ENCODE measurements around the gene PPM1M. TPM values are rescaled to one million over a fixed set of nuclear protein-coding genes. Genes with fewer than 3 reads are reported as not detected.

The PPM1M gene
- total and polyA plus RNA-seq, 10 of the 15 experiments (the other 5 are each of a cell fraction or from before 2014, with no cell fraction given): 7.3 to 24.8 (median 15.8) TPM

DNA sequence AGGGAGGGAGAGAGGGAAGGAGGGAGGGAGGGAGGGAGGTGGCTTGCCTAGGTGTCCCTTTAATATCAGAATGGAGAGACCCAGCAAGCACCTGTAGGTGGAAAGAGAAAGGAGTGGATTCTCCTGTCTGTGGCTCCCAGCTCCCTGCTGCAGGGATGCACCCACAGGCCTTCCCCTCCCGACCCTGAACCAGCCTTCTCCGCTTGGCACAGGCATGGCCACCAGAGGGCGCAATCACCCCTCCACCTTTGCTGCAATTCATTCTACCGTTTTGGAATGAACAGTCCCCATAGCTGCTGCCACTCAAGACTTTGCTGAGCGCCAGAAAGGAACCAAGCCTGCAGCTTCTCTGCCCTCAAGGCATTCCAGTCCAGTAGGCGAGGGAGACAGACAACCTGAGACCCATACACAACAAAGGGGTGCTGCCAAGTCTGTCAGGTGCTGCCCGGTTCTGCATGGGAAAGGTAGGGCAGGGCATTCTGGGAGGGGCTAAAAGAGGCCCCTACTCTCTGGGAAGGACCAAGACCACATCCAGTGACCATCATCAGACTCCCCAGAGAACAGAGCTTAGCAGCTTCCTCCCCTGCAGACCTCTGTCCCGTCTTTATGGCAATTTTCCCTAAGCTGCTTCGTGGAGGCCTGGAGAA is 25.1 kb upstream of the PPM1M start (continued):
- no peak for TF ChIP-seq MEF2A (IDR thresholded peaks at IDR 0.05; ENCODE audit: insufficient read depth, low read depth, low read length)
- TF ChIP-seq MEF2B (IDR thresholded peaks at IDR 0.05; ENCODE audit: partially characterized antibody, poor library complexity, severe bottlenecking): no peak
- no peak for TF ChIP-seq ZZZ3 (IDR thresholded peaks at IDR 0.05; ENCODE audit: control insufficient read depth, insufficient read length, low read depth)
- TF ChIP-seq RELA (IDR thresholded peaks at IDR 0.05; ENCODE audit: borderline replicate concordance, partially characterized antibody): peak; percentile 49
- peak; percentile 96 for TF ChIP-seq PKNOX1 (IDR thresholded peaks at IDR 0.05)
- TF ChIP-seq HDAC6 (IDR thresholded peaks at IDR 0.05; ENCODE audit: unreplicated experiment): no peak
- 0 out of 2 replicates have a peak, but pooled peaks have one; percentile 47 for TF ChIP-seq HDGF (IDR thresholded peaks at IDR 0.05)
- TF ChIP-seq, protein P1, sequence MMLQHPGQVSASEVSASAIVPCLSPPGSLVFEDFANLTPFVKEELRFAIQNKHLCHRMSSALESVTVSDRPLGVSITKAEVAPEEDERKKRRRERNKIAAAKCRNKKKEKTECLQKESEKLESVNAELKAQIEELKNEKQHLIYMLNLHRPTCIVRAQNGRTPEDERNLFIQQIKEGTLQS (IDR thresholded peaks at IDR 0.05; ENCODE audit: borderline replicate concordance, extremely low read depth, low read depth, low read length): no peak
- no peak for TF ChIP-seq FOS (IDR thresholded peaks at IDR 0.05; ENCODE audit: borderline replicate concordance, extremely low read depth, insufficient read length)
- no peak for TF ChIP-seq RBBP5 (conservative IDR thresholded peaks at IDR 0.05)
- no peak for TF ChIP-seq SIN3A (IDR thresholded peaks at IDR 0.05; ENCODE audit: low read depth, low read length)
- TF ChIP-seq NFXL1 (IDR thresholded peaks at IDR 0.05; ENCODE audit: borderline replicate concordance): no peak
- TF ChIP-seq, protein P2, sequence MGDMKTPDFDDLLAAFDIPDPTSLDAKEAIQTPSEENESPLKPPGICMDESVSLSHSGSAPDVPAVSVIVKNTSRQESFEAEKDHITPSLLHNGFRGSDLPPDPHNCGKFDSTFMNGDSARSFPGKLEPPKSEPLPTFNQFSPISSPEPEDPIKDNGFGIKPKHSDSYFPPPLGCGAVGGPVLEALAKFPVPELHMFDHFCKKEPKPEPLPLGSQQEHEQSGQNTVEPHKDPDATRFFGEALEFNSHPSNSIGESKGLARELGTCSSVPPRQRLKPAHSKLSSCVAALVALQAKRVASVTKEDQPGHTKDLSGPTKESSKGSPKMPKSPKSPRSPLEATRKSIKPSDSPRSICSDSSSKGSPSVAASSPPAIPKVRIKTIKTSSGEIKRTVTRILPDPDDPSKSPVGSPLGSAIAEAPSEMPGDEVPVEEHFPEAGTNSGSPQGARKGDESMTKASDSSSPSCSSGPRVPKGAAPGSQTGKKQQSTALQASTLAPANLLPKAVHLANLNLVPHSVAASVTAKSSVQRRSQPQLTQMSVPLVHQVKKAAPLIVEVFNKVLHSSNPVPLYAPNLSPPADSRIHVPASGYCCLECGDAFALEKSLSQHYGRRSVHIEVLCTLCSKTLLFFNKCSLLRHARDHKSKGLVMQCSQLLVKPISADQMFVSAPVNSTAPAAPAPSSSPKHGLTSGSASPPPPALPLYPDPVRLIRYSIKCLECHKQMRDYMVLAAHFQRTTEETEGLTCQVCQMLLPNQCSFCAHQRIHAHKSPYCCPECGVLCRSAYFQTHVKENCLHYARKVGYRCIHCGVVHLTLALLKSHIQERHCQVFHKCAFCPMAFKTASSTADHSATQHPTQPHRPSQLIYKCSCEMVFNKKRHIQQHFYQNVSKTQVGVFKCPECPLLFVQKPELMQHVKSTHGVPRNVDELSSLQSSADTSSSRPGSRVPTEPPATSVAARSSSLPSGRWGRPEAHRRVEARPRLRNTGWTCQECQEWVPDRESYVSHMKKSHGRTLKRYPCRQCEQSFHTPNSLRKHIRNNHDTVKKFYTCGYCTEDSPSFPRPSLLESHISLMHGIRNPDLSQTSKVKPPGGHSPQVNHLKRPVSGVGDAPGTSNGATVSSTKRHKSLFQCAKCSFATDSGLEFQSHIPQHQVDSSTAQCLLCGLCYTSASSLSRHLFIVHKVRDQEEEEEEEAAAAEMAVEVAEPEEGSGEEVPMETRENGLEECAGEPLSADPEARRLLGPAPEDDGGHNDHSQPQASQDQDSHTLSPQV (IDR thresholded peaks at IDR 0.05): no peak
- TF ChIP-seq POU2F2 (IDR thresholded peaks at IDR 0.05; ENCODE audit: borderline replicate concordance, low read depth, low read length): no peak
- TF ChIP-seq, protein P3, sequence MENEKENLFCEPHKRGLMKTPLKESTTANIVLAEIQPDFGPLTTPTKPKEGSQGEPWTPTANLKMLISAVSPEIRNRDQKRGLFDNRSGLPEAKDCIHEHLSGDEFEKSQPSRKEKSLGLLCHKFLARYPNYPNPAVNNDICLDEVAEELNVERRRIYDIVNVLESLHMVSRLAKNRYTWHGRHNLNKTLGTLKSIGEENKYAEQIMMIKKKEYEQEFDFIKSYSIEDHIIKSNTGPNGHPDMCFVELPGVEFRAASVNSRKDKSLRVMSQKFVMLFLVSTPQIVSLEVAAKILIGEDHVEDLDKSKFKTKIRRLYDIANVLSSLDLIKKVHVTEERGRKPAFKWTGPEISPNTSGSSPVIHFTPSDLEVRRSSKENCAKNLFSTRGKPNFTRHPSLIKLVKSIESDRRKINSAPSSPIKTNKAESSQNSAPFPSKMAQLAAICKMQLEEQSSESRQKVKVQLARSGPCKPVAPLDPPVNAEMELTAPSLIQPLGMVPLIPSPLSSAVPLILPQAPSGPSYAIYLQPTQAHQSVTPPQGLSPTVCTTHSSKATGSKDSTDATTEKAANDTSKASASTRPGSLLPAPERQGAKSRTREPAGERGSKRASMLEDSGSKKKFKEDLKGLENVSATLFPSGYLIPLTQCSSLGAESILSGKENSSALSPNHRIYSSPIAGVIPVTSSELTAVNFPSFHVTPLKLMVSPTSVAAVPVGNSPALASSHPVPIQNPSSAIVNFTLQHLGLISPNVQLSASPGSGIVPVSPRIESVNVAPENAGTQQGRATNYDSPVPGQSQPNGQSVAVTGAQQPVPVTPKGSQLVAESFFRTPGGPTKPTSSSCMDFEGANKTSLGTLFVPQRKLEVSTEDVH (IDR thresholded peaks at IDR 0.05; ENCODE audit: low read depth, partially characterized antibody): no peak
- no peak for TF ChIP-seq KLF5 (IDR thresholded peaks at IDR 0.05; ENCODE audit: partially characterized antibody)
- TF ChIP-seq HCFC1 (IDR thresholded peaks at IDR 0.05; ENCODE audit: low read length): no peak
- no peak for TF ChIP-seq ZBTB4 (CRISPR knock-in tag; IDR thresholded peaks at IDR 0.05)
